ENCODE results near the gene PLCB2. TPM values are rescaled to one million over a fixed set of nuclear protein-coding genes. Genes with fewer than 3 reads are reported as not detected.

PLCB2 gene
- total RNA-seq, 1 experiment from 2014 or later, result 2.9 TPM

GRCh38 chr15:40255033-40255432 is 52.7 kb downstream of the PLCB2 start:
- no peaks in the 10 kb centered on the region for H3K9me3 ChIP-seq (replicated peaks)
- no peak overlapping the region for H3K4me3 ChIP-seq
- H3K4me1 ChIP-seq, result peaks cover 4% of the 10 kb centered on the region; the same call in 1 of the 2 replicates
- no peaks in the 10 kb centered on the region for H3K27me3 ChIP-seq
- DNase-seq, result no peak
- H3K36me3 ChIP-seq, result no peaks in the 10 kb centered on the region
- no peak overlapping the region for H3K27ac ChIP-seq

GRCh38 chr15:40254452-40254851 is 53.3 kb downstream of the PLCB2 start:
- Histone ChIP-seq H3K4me3 (no peak overlapping the region), H3K9me3 (replicated peaks) (no peaks in the 10 kb centered on the region), H3K27me3 (no peaks in the 10 kb centered on the region), H3K4me1 (peaks cover 9% of the 10 kb centered on the region), H3K27ac (no peak overlapping the region), H3K36me3 (no peaks in the 10 kb centered on the region)
- DNase-seq, result no peak

GRCh38 chr15:40253167-40253790 is 54.5 kb downstream of the PLCB2 start:
- Histone ChIP-seq H3K4me1 (peaks cover 16% of the 10 kb centered on the region), H3K36me3 (no peaks in the 10 kb centered on the region), H3K9me3 (replicated peaks) (no peaks in the 10 kb centered on the region), H3K27me3 (no peaks in the 10 kb centered on the region), H3K27ac (no peak overlapping the region), H3K4me3 (no peak overlapping the region)
- no peak for DNase-seq

GRCh38 chr15:40252438-40253166 is 55.1 kb downstream of the PLCB2 start:
- Histone ChIP-seq H3K9me3 (replicated peaks) (no peaks in the 10 kb centered on the region), H3K36me3 (no peaks in the 10 kb centered on the region), H3K27ac (no peak overlapping the region), H3K27me3 (no peaks in the 10 kb centered on the region), H3K4me3 (no peak overlapping the region), H3K4me1 (peaks cover 16% of the 10 kb centered on the region)
- DNase-seq, result no peak

GRCh38 chr15:40252141-40252437 is 55.6 kb downstream of the PLCB2 start:
- peaks cover 16% of the 10 kb centered on the region for H3K4me1 ChIP-seq
- H3K4me3 ChIP-seq, result no peak overlapping the region
- DNase-seq, result no peak
- H3K9me3 ChIP-seq (replicated peaks), result no peaks in the 10 kb centered on the region
- H3K36me3 ChIP-seq, result no peaks in the 10 kb centered on the region
- H3K27me3 ChIP-seq, result no peaks in the 10 kb centered on the region
- no peak overlapping the region for H3K27ac ChIP-seq

GRCh38 chr15:40251486-40252140 is 56.1 kb downstream of the PLCB2 start:
- no peak for DNase-seq
- Histone ChIP-seq H3K4me3 (no peak overlapping the region), H3K9me3 (replicated peaks) (no peaks in the 10 kb centered on the region), H3K36me3 (no peaks in the 10 kb centered on the region), H3K4me1 (peaks cover 16% of the 10 kb centered on the region), H3K27me3 (no peaks in the 10 kb centered on the region), H3K27ac (no peak overlapping the region)

- H3K4me3 ChIP-seq, result no peak overlapping the region
- no peaks in the 10 kb centered on the region for H3K27me3 ChIP-seq
- no peak overlapping the region for H3K27ac ChIP-seq
- H3K4me1 ChIP-seq, result peaks cover 16% of the 10 kb centered on the region
- DNase-seq, result no peak
- no peaks in the 10 kb centered on the region for H3K9me3 ChIP-seq (replicated peaks)
- H3K36me3 ChIP-seq, result no peaks in the 10 kb centered on the region
Observed at GRCh38 chr15:40250771-40251483, 56.8 kb downstream of the PLCB2 start.

- Histone ChIP-seq H3K27me3 (no peaks in the 10 kb centered on the region), H3K36me3 (no peaks in the 10 kb centered on the region), H3K27ac (no peak overlapping the region), H3K4me3 (no peak overlapping the region), H3K4me1 (peaks cover 13% of the 10 kb centered on the region), H3K9me3 (replicated peaks) (no peaks in the 10 kb centered on the region)
- DNase-seq, result no peak
Observed at GRCh38 chr15:40250304-40250656, 57.5 kb downstream of the PLCB2 start.

GRCh38 chr15:40249477-40250303 is 58.0 kb downstream of the PLCB2 start:
- no peaks in the 10 kb centered on the region for H3K9me3 ChIP-seq (replicated peaks)
- H3K27ac ChIP-seq, result no peak overlapping the region
- peaks cover 13% of the 10 kb centered on the region for H3K4me1 ChIP-seq
- DNase-seq, result peak in 1 of 2 experiments; percentile 52
- no peak overlapping the region for H3K4me3 ChIP-seq
- H3K36me3 ChIP-seq, result no peaks in the 10 kb centered on the region
- H3K27me3 ChIP-seq, result no peaks in the 10 kb centered on the region

- no peak overlapping the region for H3K27ac ChIP-seq
- DNase-seq, result no peak
- H3K4me1 ChIP-seq, result peaks cover 13% of the 10 kb centered on the region
- H3K36me3 ChIP-seq, result no peaks in the 10 kb centered on the region
- H3K4me3 ChIP-seq, result no peak overlapping the region
- no peaks in the 10 kb centered on the region for H3K9me3 ChIP-seq (replicated peaks)
- no peaks in the 10 kb centered on the region for H3K27me3 ChIP-seq
Observed at GRCh38 chr15:40248006-40248783, 59.5 kb downstream of the PLCB2 start.

GRCh38 chr15:40247406-40247971 is 60.2 kb downstream of the PLCB2 start:
- Histone ChIP-seq H3K36me3 (no peaks in the 10 kb centered on the region), H3K4me3 (no peak overlapping the region), H3K9me3 (replicated peaks) (no peaks in the 10 kb centered on the region), H3K27me3 (no peaks in the 10 kb centered on the region), H3K27ac (no peak overlapping the region), H3K4me1 (peaks cover 13% of the 10 kb centered on the region)
- no peak for DNase-seq

GRCh38 chr15:40246496-40247280 is 61.0 kb downstream of the PLCB2 start:
- H3K27me3 ChIP-seq, result no peaks in the 10 kb centered on the region
- no peak overlapping the region for H3K27ac ChIP-seq
- no peaks in the 10 kb centered on the region for H3K9me3 ChIP-seq (replicated peaks)
- H3K36me3 ChIP-seq, result no peaks in the 10 kb centered on the region
- DNase-seq, result no peak
- no peak overlapping the region for H3K4me3 ChIP-seq
- H3K4me1 ChIP-seq, result peaks cover 13% of the 10 kb centered on the region

All from SJCRH30 (cell line).